Measurements from ENCODE around the gene DROSHA.

GRCh38 chr5:31378838-31379237, 153.1 kb downstream of the DROSHA start:
- TF ChIP-seq POLR2A (IDR thresholded peaks at IDR 0.05; ENCODE audit: low read length), result no peak
- TF ChIP-seq, protein P1, sequence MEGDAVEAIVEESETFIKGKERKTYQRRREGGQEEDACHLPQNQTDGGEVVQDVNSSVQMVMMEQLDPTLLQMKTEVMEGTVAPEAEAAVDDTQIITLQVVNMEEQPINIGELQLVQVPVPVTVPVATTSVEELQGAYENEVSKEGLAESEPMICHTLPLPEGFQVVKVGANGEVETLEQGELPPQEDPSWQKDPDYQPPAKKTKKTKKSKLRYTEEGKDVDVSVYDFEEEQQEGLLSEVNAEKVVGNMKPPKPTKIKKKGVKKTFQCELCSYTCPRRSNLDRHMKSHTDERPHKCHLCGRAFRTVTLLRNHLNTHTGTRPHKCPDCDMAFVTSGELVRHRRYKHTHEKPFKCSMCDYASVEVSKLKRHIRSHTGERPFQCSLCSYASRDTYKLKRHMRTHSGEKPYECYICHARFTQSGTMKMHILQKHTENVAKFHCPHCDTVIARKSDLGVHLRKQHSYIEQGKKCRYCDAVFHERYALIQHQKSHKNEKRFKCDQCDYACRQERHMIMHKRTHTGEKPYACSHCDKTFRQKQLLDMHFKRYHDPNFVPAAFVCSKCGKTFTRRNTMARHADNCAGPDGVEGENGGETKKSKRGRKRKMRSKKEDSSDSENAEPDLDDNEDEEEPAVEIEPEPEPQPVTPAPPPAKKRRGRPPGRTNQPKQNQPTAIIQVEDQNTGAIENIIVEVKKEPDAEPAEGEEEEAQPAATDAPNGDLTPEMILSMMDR (IDR thresholded peaks at IDR 0.05), result no peak
- no peak for TF ChIP-seq JUN (IDR thresholded peaks at IDR 0.05)
- no peak for TF ChIP-seq JUNB (IDR thresholded peaks at IDR 0.05)
- TF ChIP-seq HOXA7 (CRISPR knock-in tag; IDR thresholded peaks at IDR 0.05), result no peak
- TF ChIP-seq PBX3 (IDR thresholded peaks at IDR 0.05), result no peak
- TF ChIP-seq RFX5 (IDR thresholded peaks at IDR 0.05), result no peak
- TF ChIP-seq BHLHE40 (IDR thresholded peaks at IDR 0.05; ENCODE audit: low read depth, low read length), result no peak
- no peak for TF ChIP-seq CHD2 (IDR thresholded peaks at IDR 0.05; ENCODE audit: low read length, partially characterized antibody)
- no peak for TF ChIP-seq RCOR1 (IDR thresholded peaks at IDR 0.05; ENCODE audit: low read depth, low read length)
- TF ChIP-seq EP300 (IDR thresholded peaks at IDR 0.05), result no peak
- TF ChIP-seq EHF (CRISPR knock-in tag; IDR thresholded peaks at IDR 0.05), result no peak
- TF ChIP-seq CEBPB (IDR thresholded peaks at IDR 0.05), result no peak
- no peak for TF ChIP-seq REST (IDR thresholded peaks at IDR 0.05)

Measured in A549 (cell line).